HT1080 (cell line): ENCODE data around the gene SCN1B. TPM values are rescaled to one million over a fixed set of nuclear protein-coding genes. Genes with fewer than 3 reads are reported as not detected.

Experiments
- total RNA-seq: library from RNA; depleted of rRNA; stranded (reverse); fragments of >200 nt; shearing (Covaris generic); gene quantifications from 2 replicates; pipeline ENCODE4 v1.2.3, GENCODE V29; 2014; rRNA removed

Gene SCN1B
- total RNA-seq, 1 experiment from 2014 or later, result 9.3 TPM

Other genes with a start within 250 kb of the SCN1B start
- gene ZNF30, start 103.6 kb upstream of the SCN1B start, total RNA-seq, result 3.1 and 3.2 TPM in 2 replicates
- 1.2 and 1.8 TPM in 2 replicates for gene ZNF792, start 66.2 kb upstream of the SCN1B start, total RNA-seq
- 35.1 and 63.9 TPM in 2 replicates for gene GRAMD1A, start 30.1 kb upstream of the SCN1B start, total RNA-seq
- gene HPN, start 11.3 kb downstream of the SCN1B start, total RNA-seq, result not detected in 2 replicates
- not detected in 2 replicates for gene FXYD3, start 85.4 kb downstream of the SCN1B start, total RNA-seq
- gene LGI4, start 104.6 kb downstream of the SCN1B start, total RNA-seq, result not detected in 2 replicates
- gene FXYD1, start 108.4 kb downstream of the SCN1B start, total RNA-seq, result not detected in 2 replicates
- gene FXYD7, start 112.8 kb downstream of the SCN1B start, total RNA-seq, result 0.66 and 1.7 TPM in 2 replicates
- gene FXYD5, start 124.3 kb downstream of the SCN1B start, total RNA-seq, result 255 and 385 TPM in 2 replicates
- not detected in 2 replicates for gene FAM187B, start 198.3 kb downstream of the SCN1B start, total RNA-seq
- 0.23 and 1.3 TPM in 2 replicates for gene LSR, start 218.5 kb downstream of the SCN1B start, total RNA-seq
- 106 and 129 TPM in 2 replicates for gene USF2, start 238.5 kb downstream of the SCN1B start, total RNA-seq